Measurements from ENCODE around the gene TUBB1.

DNA sequence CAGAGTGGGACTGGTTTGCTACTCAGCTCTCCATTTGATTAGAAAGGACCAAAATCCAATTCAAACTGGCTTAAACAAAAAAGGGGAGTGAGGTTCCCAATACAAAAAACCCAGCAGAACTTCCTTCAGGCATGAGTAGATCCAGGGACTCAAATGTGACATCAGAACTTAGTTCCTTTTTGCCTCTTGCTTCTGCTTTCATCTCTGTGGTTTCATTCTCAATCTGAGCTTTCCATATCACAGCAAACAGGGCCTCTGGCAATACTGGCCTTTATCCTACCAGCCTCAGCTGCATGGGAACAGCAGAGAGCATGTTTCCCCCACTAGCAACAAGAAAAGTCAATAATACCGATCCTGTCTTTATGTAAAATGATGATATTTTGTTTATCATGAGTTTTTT, 52.0 kb downstream of the TUBB1 start:
- TF ChIP-seq, protein P1, sequence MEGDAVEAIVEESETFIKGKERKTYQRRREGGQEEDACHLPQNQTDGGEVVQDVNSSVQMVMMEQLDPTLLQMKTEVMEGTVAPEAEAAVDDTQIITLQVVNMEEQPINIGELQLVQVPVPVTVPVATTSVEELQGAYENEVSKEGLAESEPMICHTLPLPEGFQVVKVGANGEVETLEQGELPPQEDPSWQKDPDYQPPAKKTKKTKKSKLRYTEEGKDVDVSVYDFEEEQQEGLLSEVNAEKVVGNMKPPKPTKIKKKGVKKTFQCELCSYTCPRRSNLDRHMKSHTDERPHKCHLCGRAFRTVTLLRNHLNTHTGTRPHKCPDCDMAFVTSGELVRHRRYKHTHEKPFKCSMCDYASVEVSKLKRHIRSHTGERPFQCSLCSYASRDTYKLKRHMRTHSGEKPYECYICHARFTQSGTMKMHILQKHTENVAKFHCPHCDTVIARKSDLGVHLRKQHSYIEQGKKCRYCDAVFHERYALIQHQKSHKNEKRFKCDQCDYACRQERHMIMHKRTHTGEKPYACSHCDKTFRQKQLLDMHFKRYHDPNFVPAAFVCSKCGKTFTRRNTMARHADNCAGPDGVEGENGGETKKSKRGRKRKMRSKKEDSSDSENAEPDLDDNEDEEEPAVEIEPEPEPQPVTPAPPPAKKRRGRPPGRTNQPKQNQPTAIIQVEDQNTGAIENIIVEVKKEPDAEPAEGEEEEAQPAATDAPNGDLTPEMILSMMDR (IDR thresholded peaks at IDR 0.05; ENCODE audit: insufficient read depth, low read length, poor library complexity, severe bottlenecking), result no peak
- no peak for TF ChIP-seq EZH2phosphoT487 (conservative IDR thresholded peaks at IDR 0.05; ENCODE audit: low read length)

Measured in SU-DHL-6 (cell line).